ENCODE results near the gene SLC51A.
"Not testable (repeated sequence)": the region's sequence is repeated elsewhere in the genome, so short reads cannot be mapped to it uniquely, and the experiment has no call there.

Gene SLC51A

GRCh38 chr3:196193736-196194541 lies 22.4 kb upstream of the SLC51A start:
- Histone ChIP-seq H3K4me1 (ENCODE audit: control insufficient read depth, insufficient read depth, low read length) (peaks cover 9% of the 10 kb centered on the region; the same call in 1 of the 2 replicates), H3K9me3 (ENCODE audit: control insufficient read depth, insufficient read depth, low read length) (no peaks in the 10 kb centered on the region), H3K36me3 (ENCODE audit: control insufficient read depth, insufficient read depth, low read length) (no peaks in the 10 kb centered on the region), H3K9ac (ENCODE audit: low read depth, low read length) (no peak overlapping the region), H3K27me3 (ENCODE audit: control insufficient read depth, insufficient read depth, low read length) (no peaks in the 10 kb centered on the region), H3K27ac (ENCODE audit: low read depth, low read length) (no peak overlapping the region), H3K4me3 (ENCODE audit: low read depth, low read length) (no peak overlapping the region)

DNA sequence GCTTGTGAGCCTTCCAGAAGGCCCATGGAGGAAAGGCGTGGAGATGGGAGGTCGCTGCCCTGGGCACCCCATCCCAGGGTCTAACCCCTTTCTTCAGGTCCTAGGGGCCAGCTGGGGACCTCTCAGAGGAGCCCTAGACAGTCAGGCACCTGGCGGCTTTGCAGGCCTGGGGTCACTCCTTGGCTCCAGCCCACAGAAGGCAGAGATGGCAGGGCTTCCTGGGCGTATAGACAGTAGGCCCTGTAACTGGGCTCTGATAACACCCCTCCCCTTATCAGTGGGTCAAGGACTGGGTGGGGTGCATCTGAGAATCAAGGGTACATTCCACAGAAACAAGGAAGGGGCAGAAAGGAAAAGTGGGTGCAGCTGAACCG lies 21.8 kb upstream of the SLC51A start:
- no peaks in the 10 kb centered on the region for H3K36me3 ChIP-seq (ENCODE audit: control insufficient read depth, insufficient read depth, low read length)
- no peaks in the 10 kb centered on the region for H3K27me3 ChIP-seq (ENCODE audit: control insufficient read depth, insufficient read depth, low read length)
- no peak overlapping the region for H3K27ac ChIP-seq (ENCODE audit: low read depth, low read length)
- H3K9ac ChIP-seq (ENCODE audit: low read depth, low read length): no peak overlapping the region
- no peaks in the 10 kb centered on the region for H3K9me3 ChIP-seq (ENCODE audit: control insufficient read depth, insufficient read depth, low read length)
- H3K4me1 ChIP-seq (ENCODE audit: control insufficient read depth, insufficient read depth, low read length): peaks cover 9% of the 10 kb centered on the region; the same call in 1 of the 2 replicates
- no peak overlapping the region for H3K4me3 ChIP-seq (ENCODE audit: low read depth, low read length)

- Histone ChIP-seq H3K27me3 (ENCODE audit: control insufficient read depth, insufficient read depth, low read length) (no peaks in the 10 kb centered on the region), H3K9me3 (ENCODE audit: control insufficient read depth, insufficient read depth, low read length) (no peaks in the 10 kb centered on the region), H3K27ac (ENCODE audit: low read depth, low read length) (no peak overlapping the region), H3K36me3 (ENCODE audit: control insufficient read depth, insufficient read depth, low read length) (no peaks in the 10 kb centered on the region), H3K9ac (ENCODE audit: low read depth, low read length) (no peak overlapping the region), H3K4me3 (ENCODE audit: low read depth, low read length) (no peak overlapping the region), H3K4me1 (ENCODE audit: control insufficient read depth, insufficient read depth, low read length) (peaks cover 9% of the 10 kb centered on the region; the same call in 1 of the 2 replicates)
Measured at GRCh38 chr3:196195664-196196265, 20.6 kb upstream of the SLC51A start.

GRCh38 chr3:196197524-196197923 lies 18.8 kb upstream of the SLC51A start:
- no peaks in the 10 kb centered on the region for H3K9me3 ChIP-seq (ENCODE audit: control insufficient read depth, insufficient read depth, low read length)
- H3K36me3 ChIP-seq (ENCODE audit: control insufficient read depth, insufficient read depth, low read length): no peaks in the 10 kb centered on the region
- no peak overlapping the region for H3K4me3 ChIP-seq (ENCODE audit: low read depth, low read length)
- H3K4me1 ChIP-seq (ENCODE audit: control insufficient read depth, insufficient read depth, low read length): peaks cover 4% of the 10 kb centered on the region; the same call in 1 of the 2 replicates
- no peak overlapping the region for H3K9ac ChIP-seq (ENCODE audit: low read depth, low read length)
- H3K27me3 ChIP-seq (ENCODE audit: control insufficient read depth, insufficient read depth, low read length): no peaks in the 10 kb centered on the region
- no peak overlapping the region for H3K27ac ChIP-seq (ENCODE audit: low read depth, low read length)

DNA sequence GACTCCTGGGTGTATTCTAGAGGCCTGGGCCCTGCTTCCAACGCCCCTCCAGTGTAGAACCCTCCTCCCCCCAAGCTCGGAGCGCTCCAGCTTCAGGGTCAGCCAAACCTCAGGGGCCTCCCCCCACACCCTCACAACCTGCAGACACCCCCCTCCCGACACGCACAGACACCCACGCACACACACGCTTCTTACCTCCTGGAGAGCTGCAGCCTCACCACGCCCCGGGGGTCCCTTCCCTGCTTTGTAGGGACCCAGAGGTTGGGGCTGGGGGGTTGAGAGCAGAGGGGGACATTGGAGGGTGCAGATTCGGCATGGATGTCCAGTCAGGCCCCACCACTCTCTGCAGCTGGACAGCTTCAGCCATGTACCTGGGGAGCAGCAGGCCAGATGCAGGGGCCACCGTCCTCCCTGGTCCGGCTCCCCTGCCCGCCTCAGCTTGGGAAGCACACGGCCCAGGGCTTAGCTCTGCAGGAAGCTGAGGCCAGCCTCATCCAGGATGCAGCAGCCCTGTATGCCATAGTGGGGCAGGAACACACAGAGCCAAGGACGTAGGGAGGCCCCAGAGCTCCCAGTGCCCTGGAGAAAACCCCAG lies 18.2 kb upstream of the SLC51A start:
- H3K9ac ChIP-seq (ENCODE audit: low read depth, low read length): no peak overlapping the region
- H3K27ac ChIP-seq (ENCODE audit: low read depth, low read length): no peak overlapping the region

GRCh38 chr3:196198771-196199753 lies 17.3 kb upstream of the SLC51A start:
- no peak overlapping the region for H3K27ac ChIP-seq (ENCODE audit: low read depth, low read length)
- no peak overlapping the region for H3K4me3 ChIP-seq (ENCODE audit: low read depth, low read length)
- H3K36me3 ChIP-seq (ENCODE audit: control insufficient read depth, insufficient read depth, low read length): no peaks in the 10 kb centered on the region
- H3K9ac ChIP-seq (ENCODE audit: low read depth, low read length): no peak overlapping the region
- H3K9me3 ChIP-seq (ENCODE audit: control insufficient read depth, insufficient read depth, low read length): no peaks in the 10 kb centered on the region
- no peaks in the 10 kb centered on the region for H3K27me3 ChIP-seq (ENCODE audit: control insufficient read depth, insufficient read depth, low read length)
- H3K4me1 ChIP-seq (ENCODE audit: control insufficient read depth, insufficient read depth, low read length): no peaks in the 10 kb centered on the region

More for the DNA sequence above, 18.2 kb upstream of the SLC51A start:
- no peaks in the 10 kb centered on the region for H3K27me3 ChIP-seq (ENCODE audit: control insufficient read depth, insufficient read depth, low read length)
- H3K9me3 ChIP-seq (ENCODE audit: control insufficient read depth, insufficient read depth, low read length): no peaks in the 10 kb centered on the region
- H3K4me1 ChIP-seq (ENCODE audit: control insufficient read depth, insufficient read depth, low read length): no peaks in the 10 kb centered on the region
- no peak overlapping the region for H3K4me3 ChIP-seq (ENCODE audit: low read depth, low read length)
- no peaks in the 10 kb centered on the region for H3K36me3 ChIP-seq (ENCODE audit: control insufficient read depth, insufficient read depth, low read length)

DNA sequence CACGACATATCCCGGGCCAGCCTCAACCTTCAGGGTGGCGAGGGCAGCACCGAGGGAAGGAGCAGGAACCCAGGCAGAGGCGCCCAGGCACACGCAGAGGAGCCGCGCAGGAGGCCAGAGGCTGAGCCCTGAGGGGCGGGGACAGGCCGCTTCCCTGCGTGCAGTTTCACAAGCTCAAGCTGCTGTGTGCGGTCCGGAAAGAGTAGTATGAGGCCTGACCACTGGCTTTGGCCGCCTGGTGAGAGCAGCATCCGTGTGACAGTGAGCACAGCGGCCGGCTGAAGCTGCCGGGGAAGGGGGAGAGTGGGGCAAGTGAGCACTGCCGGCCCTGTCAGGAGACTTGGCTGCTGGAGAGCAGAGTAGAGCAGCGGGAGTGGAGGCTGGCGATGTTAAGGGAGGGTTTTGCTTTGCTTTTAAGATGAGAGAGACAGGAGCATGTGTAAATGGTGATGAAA lies 13.8 kb upstream of the SLC51A start:
- Histone ChIP-seq H3K27me3 (ENCODE audit: control insufficient read depth, insufficient read depth, low read length) (peaks cover 9% of the 10 kb centered on the region), H3K4me3 (ENCODE audit: low read depth, low read length) (no peak overlapping the region), H3K4me1 (ENCODE audit: control insufficient read depth, insufficient read depth, low read length) (no peaks in the 10 kb centered on the region), H3K9ac (ENCODE audit: low read depth, low read length) (no peak overlapping the region), H3K27ac (ENCODE audit: low read depth, low read length) (no peak overlapping the region), H3K9me3 (ENCODE audit: control insufficient read depth, insufficient read depth, low read length) (no peaks in the 10 kb centered on the region), H3K36me3 (ENCODE audit: control insufficient read depth, insufficient read depth, low read length) (no peaks in the 10 kb centered on the region)

DNA sequence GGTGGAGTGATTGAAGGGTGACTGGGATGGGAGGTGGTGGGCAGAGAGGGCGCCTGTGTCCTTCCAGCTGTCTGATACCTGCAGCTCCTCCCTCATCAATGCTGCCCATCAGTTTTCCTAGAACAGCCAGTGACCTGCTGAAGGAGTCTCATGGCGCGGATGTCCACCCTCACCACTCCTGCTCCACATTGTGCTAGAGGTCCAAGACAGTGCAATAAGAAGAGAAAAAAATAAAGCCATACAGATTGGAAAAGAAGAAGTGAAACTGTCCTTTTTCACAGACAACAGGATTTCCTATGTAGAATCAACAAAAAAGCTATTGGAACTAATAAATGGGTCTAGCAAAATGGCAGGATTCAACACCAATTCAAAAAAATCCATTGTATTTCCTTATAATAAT lies 12.5 kb upstream of the SLC51A start:
- Histone ChIP-seq H3K4me3 (ENCODE audit: low read depth, low read length) (no peak overlapping the region), H3K27ac (ENCODE audit: low read depth, low read length) (no peak overlapping the region), H3K9me3 (ENCODE audit: control insufficient read depth, insufficient read depth, low read length) (no peaks in the 10 kb centered on the region), H3K4me1 (ENCODE audit: control insufficient read depth, insufficient read depth, low read length) (no peaks in the 10 kb centered on the region), H3K9ac (ENCODE audit: low read depth, low read length) (no peak overlapping the region), H3K36me3 (ENCODE audit: control insufficient read depth, insufficient read depth, low read length) (no peaks in the 10 kb centered on the region), H3K27me3 (ENCODE audit: control insufficient read depth, insufficient read depth, low read length) (peaks cover 14% of the 10 kb centered on the region)

DNA sequence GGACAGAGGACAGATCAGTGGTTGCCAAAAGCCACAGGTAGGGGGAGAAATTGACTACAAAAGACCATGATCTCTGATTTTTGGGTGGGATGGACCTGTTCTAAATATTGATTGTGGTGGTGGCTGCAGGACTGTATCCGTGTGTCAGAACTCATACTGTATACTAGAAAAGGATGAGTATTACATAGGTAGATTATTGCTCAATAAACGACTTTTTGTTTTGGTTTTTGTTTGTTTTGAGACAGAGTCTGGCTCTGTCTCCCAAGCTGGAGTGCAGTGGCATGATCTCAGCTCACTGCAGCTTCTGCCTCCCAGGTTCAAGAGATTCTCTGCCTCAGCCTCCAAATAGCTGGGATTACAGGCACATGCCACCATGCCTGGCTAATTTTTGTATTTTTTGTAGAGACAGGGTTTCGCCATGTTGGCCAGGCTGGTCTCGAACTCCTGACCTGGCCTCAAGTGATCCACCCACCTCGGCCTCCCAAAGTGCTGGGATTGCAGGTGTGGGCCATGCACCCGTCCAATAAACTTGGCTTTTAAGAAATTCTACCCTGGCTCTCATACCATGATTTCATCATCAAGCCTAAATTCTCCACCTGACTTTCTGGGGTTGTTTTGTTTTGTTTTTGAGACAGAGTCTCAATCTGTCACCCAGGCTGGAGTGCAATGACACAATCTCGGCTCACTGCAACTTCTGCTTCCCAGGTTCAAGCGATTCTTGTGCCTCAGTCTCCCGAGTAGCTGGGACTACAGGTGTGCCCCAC lies 10.7 kb upstream of the SLC51A start:
- not testable (repeated sequence) for H3K4me3 ChIP-seq (ENCODE audit: low read depth, low read length); H3K27ac ChIP-seq (ENCODE audit: low read depth, low read length); H3K9ac ChIP-seq (ENCODE audit: low read depth, low read length); H3K4me1 ChIP-seq (ENCODE audit: control insufficient read depth, insufficient read depth, low read length); H3K36me3 ChIP-seq (ENCODE audit: control insufficient read depth, insufficient read depth, low read length); H3K9me3 ChIP-seq (ENCODE audit: control insufficient read depth, insufficient read depth, low read length)
- H3K27me3 ChIP-seq (ENCODE audit: control insufficient read depth, insufficient read depth, low read length): peaks cover 15% of the 10 kb centered on the region

All from HUES48 (cell line).